Progenitor cell of endocrine pancreas (in vitro differentiated cells): ENCODE results near the gene AGPAT4. TPM values are rescaled to one million over a fixed set of nuclear protein-coding genes. Genes with fewer than 3 reads are reported as not detected.

Source experiments
- DNase-seq: peaks from one replicate; pipeline ENCODE4 v3.0.0; 2021; ENCODE audit warnings: low spot score; ENCODE audit not compliant: unreplicated experiment
- H3K27ac Mint-ChIP-seq: 2 replicates; pipeline ENCODE4 v1.8.0; 2021; ENCODE audit warnings: mild to moderate bottlenecking, moderate library complexity, mixed read lengths
- H3K27me3 Mint-ChIP-seq: 2 replicates; pipeline ENCODE4 v1.8.0; 2021; ENCODE audit warnings: mixed read lengths
- H3K36me3 Mint-ChIP-seq: 2 replicates; pipeline ENCODE4 v1.8.0; 2022; ENCODE audit warnings: mixed read lengths; ENCODE audit not compliant: insufficient read depth
- H3K4me1 Mint-ChIP-seq: 2 replicates; pipeline ENCODE4 v1.8.0; 2021; ENCODE audit warnings: low read depth, mixed read lengths
- H3K4me3 Mint-ChIP-seq: 2 replicates; pipeline ENCODE4 v1.8.0; 2021; ENCODE audit warnings: low read depth, mild to moderate bottlenecking, moderate library complexity, mixed read lengths
- H3K9me3 Mint-ChIP-seq: 2 replicates; pipeline ENCODE4 v1.8.0; 2021; ENCODE audit warnings: low read depth, mixed read lengths
- total RNA-seq: library from RNA; stranded (reverse); gene quantifications from 2 replicates; pipeline ENCODE4 v1.2.1, GENCODE V29; 2021
- TF ChIP-seq, protein P1 (sequence below): fragments of 200-600 bp; sonication (generic); IDR thresholded peaks from one replicate; pipeline ENCODE4 v1.5.0; 2021; ENCODE audit warnings: antibody characterized with exemption, mild to moderate bottlenecking; ENCODE audit not compliant: unreplicated experiment

The AGPAT4 gene
- total RNA-seq, 1 donor from 2014 or later, result 43.7 TPM

DNA sequence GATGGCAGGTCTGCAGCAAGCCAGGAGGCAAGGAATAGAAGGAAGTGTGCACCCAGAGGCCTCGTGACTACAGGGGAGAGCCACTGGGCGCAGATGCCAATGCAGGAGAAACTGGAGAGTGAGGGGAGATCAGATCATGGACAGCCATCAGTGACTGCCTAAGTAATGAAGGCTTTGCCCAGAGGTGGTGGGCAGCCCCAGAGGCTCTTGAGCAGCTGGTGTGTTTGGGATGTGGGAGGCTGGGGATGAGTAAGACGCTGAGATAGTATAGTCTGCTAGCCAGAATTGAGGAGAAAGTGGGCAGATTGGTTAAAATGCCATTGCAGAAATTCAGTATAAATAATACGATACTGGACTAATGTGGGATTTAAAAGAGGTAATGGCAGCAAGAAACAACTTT is 170.4 kb downstream of the AGPAT4 start:
- TF ChIP-seq, protein P1, sequence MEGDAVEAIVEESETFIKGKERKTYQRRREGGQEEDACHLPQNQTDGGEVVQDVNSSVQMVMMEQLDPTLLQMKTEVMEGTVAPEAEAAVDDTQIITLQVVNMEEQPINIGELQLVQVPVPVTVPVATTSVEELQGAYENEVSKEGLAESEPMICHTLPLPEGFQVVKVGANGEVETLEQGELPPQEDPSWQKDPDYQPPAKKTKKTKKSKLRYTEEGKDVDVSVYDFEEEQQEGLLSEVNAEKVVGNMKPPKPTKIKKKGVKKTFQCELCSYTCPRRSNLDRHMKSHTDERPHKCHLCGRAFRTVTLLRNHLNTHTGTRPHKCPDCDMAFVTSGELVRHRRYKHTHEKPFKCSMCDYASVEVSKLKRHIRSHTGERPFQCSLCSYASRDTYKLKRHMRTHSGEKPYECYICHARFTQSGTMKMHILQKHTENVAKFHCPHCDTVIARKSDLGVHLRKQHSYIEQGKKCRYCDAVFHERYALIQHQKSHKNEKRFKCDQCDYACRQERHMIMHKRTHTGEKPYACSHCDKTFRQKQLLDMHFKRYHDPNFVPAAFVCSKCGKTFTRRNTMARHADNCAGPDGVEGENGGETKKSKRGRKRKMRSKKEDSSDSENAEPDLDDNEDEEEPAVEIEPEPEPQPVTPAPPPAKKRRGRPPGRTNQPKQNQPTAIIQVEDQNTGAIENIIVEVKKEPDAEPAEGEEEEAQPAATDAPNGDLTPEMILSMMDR, result no peak
- no peaks in the 10 kb centered on the region for H3K9me3 Mint-ChIP-seq
- peaks cover 25% of the 10 kb centered on the region for H3K36me3 Mint-ChIP-seq
- no peaks in the 10 kb centered on the region for H3K4me1 Mint-ChIP-seq
- no peak overlapping the region for H3K27ac Mint-ChIP-seq
- DNase-seq, result no peak
- H3K27me3 Mint-ChIP-seq, result no peaks in the 10 kb centered on the region
- H3K4me3 Mint-ChIP-seq, result no peak overlapping the region

DNA sequence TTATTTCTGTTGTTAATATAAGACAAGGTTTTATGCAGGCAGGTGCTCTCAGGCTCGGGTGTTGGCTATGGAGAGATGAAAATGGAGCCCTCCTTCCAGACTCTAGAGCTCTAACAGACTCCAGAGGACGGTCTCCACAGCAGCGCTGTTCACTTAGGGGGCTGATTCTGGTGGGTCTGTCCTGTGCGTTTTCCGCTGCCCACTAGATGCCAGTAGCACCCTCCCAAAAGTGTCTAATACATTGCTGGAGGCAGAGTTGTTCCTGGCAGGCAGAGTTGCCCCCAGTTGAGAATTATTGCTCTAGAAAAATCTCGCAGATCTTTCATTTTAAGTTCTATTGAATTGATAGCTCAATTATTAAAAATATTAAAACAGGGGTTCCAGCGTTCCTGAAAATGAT is 172.3 kb downstream of the AGPAT4 start:
- no peaks in the 10 kb centered on the region for H3K4me1 Mint-ChIP-seq
- H3K27me3 Mint-ChIP-seq, result no peaks in the 10 kb centered on the region
- peaks cover 30% of the 10 kb centered on the region for H3K36me3 Mint-ChIP-seq
- H3K9me3 Mint-ChIP-seq, result no peaks in the 10 kb centered on the region
- no peak for DNase-seq
- H3K4me3 Mint-ChIP-seq, result no peak overlapping the region
- TF ChIP-seq, protein P1, result peak; percentile 48
- H3K27ac Mint-ChIP-seq, result no peak overlapping the region

DNA sequence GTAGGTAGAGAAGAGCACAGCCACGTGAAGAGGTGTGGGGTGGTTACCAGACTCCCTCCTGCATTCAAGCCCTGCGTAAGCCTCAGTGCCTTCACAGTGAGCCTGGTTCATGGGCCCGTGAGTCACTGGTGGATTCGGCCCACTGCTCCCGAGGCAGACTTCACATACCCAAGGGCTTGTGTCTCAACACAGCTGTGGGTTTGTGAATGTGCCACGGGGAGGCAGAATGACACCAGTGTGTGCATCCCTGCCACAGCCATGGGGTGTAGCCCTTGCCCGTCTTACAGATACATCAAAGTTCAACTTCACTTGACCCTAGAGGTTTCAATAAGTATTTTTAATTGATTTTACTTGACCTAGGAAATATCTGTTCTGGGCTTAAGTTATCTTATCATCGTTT is 173.8 kb downstream of the AGPAT4 start:
- TF ChIP-seq, protein P1, result no peak
- H3K27me3 Mint-ChIP-seq, result no peaks in the 10 kb centered on the region
- H3K9me3 Mint-ChIP-seq, result no peaks in the 10 kb centered on the region
- DNase-seq, result no peak
- H3K36me3 Mint-ChIP-seq, result peaks cover 24% of the 10 kb centered on the region
- H3K27ac Mint-ChIP-seq, result no peak overlapping the region
- peaks cover 1% of the 10 kb centered on the region for H3K4me1 Mint-ChIP-seq
- H3K4me3 Mint-ChIP-seq, result no peak overlapping the region

DNA sequence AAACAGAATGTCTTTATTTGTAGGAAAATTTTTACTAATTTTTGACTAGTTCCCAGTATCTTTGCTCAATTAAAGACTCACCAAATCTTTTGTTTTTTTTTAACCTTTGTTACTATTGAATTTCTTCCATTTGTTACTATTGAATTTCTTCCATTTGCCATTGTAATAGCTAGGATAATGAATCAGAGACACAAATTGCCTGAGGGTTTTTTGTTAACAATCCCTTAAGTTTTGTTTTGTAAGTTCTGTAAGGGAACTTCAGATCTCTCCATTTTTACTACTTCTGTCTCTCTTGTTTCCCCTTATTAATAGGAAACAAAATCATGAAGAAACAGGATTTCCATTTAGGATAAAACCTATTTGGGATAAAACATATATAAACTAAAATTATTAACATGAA is 177.9 kb downstream of the AGPAT4 start:
- no peak for DNase-seq
- Mint-ChIP-seq H3K27me3 (no peaks in the 10 kb centered on the region), H3K4me3 (no peak overlapping the region), H3K36me3 (peaks cover 15% of the 10 kb centered on the region), H3K27ac (no peak overlapping the region), H3K4me1 (peaks cover 1% of the 10 kb centered on the region), H3K9me3 (no peaks in the 10 kb centered on the region)
- TF ChIP-seq, protein P1, result no peak

DNA sequence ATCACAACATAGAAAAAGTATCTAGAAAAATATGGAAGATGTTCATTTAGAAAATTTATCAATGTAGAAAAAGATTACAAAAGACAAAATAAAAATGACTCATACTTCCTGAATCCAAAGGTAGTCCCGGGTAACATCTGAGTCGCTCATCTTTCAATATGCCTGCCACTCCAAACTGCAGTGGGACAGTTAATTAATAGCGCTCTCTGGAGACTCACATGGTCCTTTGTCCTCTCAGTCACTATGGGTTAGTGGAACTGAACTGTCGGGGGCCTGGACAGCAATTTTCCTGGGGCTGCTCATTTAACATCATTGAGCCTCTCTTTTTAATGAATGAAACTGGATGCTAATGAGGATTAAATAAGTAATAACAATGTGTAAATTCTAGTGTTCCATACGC is 178.9 kb downstream of the AGPAT4 start:
- no peaks in the 10 kb centered on the region for H3K27me3 Mint-ChIP-seq
- H3K4me3 Mint-ChIP-seq, result no peak overlapping the region
- H3K36me3 Mint-ChIP-seq, result peaks cover 17% of the 10 kb centered on the region
- DNase-seq, result no peak
- H3K4me1 Mint-ChIP-seq, result peaks cover 1% of the 10 kb centered on the region
- no peaks in the 10 kb centered on the region for H3K9me3 Mint-ChIP-seq
- no peak overlapping the region for H3K27ac Mint-ChIP-seq
- TF ChIP-seq, protein P1, result no peak
